B cell (primary cell): Measurements from ENCODE around the gene KRT74. TPM values are rescaled to one million over a fixed set of nuclear protein-coding genes. Genes with fewer than 3 reads are reported as not detected.

ENCODE experiments used
- ATAC-seq: fragments of 200-7000 bp; cut with Tn5 transposase; one replicate; pipeline ENCODE4 v1.10.0; 2021; ENCODE audit warnings: low read depth, mild to moderate bottlenecking, moderate number of reproducible peaks, moderate library complexity
- CTCF ChIA-PET: fragments of 350-600 bp; sonication (Branson Sonifier 250); formaldehyde crosslinking; loops from one replicate; lab custom pipeline; 2021; ENCODE audit warnings: antibody characterized with exemption, inconsistent platforms; lab: Charles Lee
- POLR2A ChIA-PET: fragments of 350-600 bp; sonication (Branson Sonifier 250); formaldehyde crosslinking; loops from one replicate; lab custom pipeline; 2021; ENCODE audit warnings: antibody characterized with exemption; lab: Charles Lee
- DNase-seq: peaks from one replicate; pipeline ENCODE4 v3.0.0; 2013
- H2AFZ ChIP-seq: 2 replicates; pipeline ENCODE4 v1.6.1; 2012; ENCODE audit warnings: mild to moderate bottlenecking, low read depth, low read length; ENCODE audit not compliant: insufficient read depth, poor library complexity, severe bottlenecking
- H3K27ac ChIP-seq, 2 donors: 1 replicate in 1 of 2; 2 replicates in 1 of 2; pipeline ENCODE4 v1.5.1; 2012 to 2013; ENCODE audit warnings: low read length in 2 of 2, mild to moderate bottlenecking in 2 of 2, moderate library complexity in 1 of 2
- H3K27me3 ChIP-seq, 4 experiments: fragments of 200-600 bp in 1 of 4; sonication (generic) in 1 of 4; replicated peaks in 1 of 4; 1 replicate in 2 of 4; 2 replicates in 2 of 4; pipeline versions ENCODE4 v1.6.1 to v1.7.0; 2013 to 2016; ENCODE audit warnings: low read length in 3 of 4, mild to moderate bottlenecking in 2 of 4, mixed read lengths in 1 of 4, moderate library complexity in 1 of 4; ENCODE audit not compliant: insufficient read depth in 4 of 4, control insufficient read depth in 3 of 4; ENCODE audit errors: control extremely low read depth in 1 of 4
- H3K36me3 ChIP-seq, 2 experiments: replicated peaks in 1 of 2; 1 replicate in 1 of 2; 2 replicates in 1 of 2; pipeline versions ENCODE4 v1.6.1 to v1.7.1; 2013; ENCODE audit warnings: low read length in 1 of 2; ENCODE audit not compliant: insufficient read depth in 2 of 2, control insufficient read depth in 1 of 2; ENCODE audit errors: control extremely low read depth in 1 of 2, extremely low read depth in 1 of 2
- H3K4me1 ChIP-seq, 2 donors: fragments of 200-600 bp in 1 of 2; sonication (generic) in 1 of 2; 1 replicate in 1 of 2; 2 replicates in 1 of 2; pipeline versions ENCODE4 v1.5.1 to v1.6.1; 2013 to 2017; ENCODE audit warnings: low read length in 2 of 2; ENCODE audit not compliant: control insufficient read depth in 2 of 2, insufficient read depth in 2 of 2
- H3K4me2 ChIP-seq: replicated peaks from 2 replicates; pipeline ENCODE3; 2012; ENCODE audit warnings: mild to moderate bottlenecking, low read depth, low read length; ENCODE audit not compliant: poor library complexity, severe bottlenecking
- H3K4me3 ChIP-seq, 5 experiments: fragments of 200-600 bp in 1 of 5; sonication (generic) in 1 of 5; 1 replicate in 3 of 5; 2 replicates in 2 of 5; pipeline versions ENCODE4 v1.5.1 to v1.7.0; 2011 to 2016; ENCODE audit warnings: low read length in 4 of 5, mild to moderate bottlenecking in 4 of 5, low read depth in 2 of 5, control low read depth in 1 of 5, moderate library complexity in 1 of 5; ENCODE audit not compliant: insufficient read depth in 1 of 5; ENCODE audit errors: control extremely low read depth in 1 of 5, extremely low read depth in 1 of 5
- H3K79me2 ChIP-seq: fragments of 200-600 bp; sonication (generic); one replicate; pipeline ENCODE4 v1.6.0; 2016; ENCODE audit warnings: low read length; ENCODE audit not compliant: control insufficient read depth, insufficient read depth
- H3K9ac ChIP-seq: fragments of 200-600 bp; sonication (generic); 2 replicates; pipeline ENCODE4 v1.6.1; 2017; ENCODE audit warnings: mild to moderate bottlenecking, low read length, moderate library complexity
- H3K9me3 ChIP-seq, 3 donors: one replicate each; pipeline versions ENCODE4 v1.6.1 to v1.7.1; 2013; ENCODE audit warnings: low read length in 2 of 3; ENCODE audit not compliant: control insufficient read depth in 2 of 3, insufficient read depth in 1 of 3; ENCODE audit errors: control extremely low read depth in 1 of 3
- H4K20me1 ChIP-seq: 2 replicates; pipeline ENCODE4 v1.6.0; 2012; ENCODE audit warnings: mild to moderate bottlenecking, low read length; ENCODE audit not compliant: insufficient read depth, control insufficient read depth, poor library complexity, severe bottlenecking
- H3K27ac Mint-ChIP-seq: one replicate; pipeline ENCODE4 v1.8.0; 2021; ENCODE audit warnings: mixed read lengths
- H3K27me3 Mint-ChIP-seq: one replicate; pipeline ENCODE4 v1.8.0; 2021; ENCODE audit warnings: mixed read lengths
- H3K4me1 Mint-ChIP-seq: one replicate; pipeline ENCODE4 v1.8.0; 2021; ENCODE audit warnings: mixed read lengths
- H3K4me3 Mint-ChIP-seq: one replicate; pipeline ENCODE4 v1.8.0; 2021; ENCODE audit warnings: mixed read lengths
- H3K9me3 Mint-ChIP-seq: one replicate; pipeline ENCODE4 v1.8.0; 2022; ENCODE audit warnings: mixed read lengths; ENCODE audit not compliant: insufficient read depth
- CTCF ChIP-seq: fragments of 200-600 bp; IDR thresholded peaks from one replicate; pipeline ENCODE4 v1.8.0; 2022; ENCODE audit warnings: antibody characterized with exemption, mild to moderate bottlenecking
- EZH2 ChIP-seq: IDR thresholded peaks from 2 replicates; pipeline ENCODE4 v1.6.1; 2012; ENCODE audit warnings: borderline replicate concordance, low read depth, mild to moderate bottlenecking, moderate library complexity, low read length; ENCODE audit not compliant: insufficient read depth, poor library complexity, severe bottlenecking
- WGBS: methylation state at CpG from one replicate; pipeline ENCODE4 v1.1.5; 2013; ENCODE audit warnings: missing lambda C conversion rate; ENCODE audit not compliant: insufficient coverage; 5-methylcytosine and 5-hydroxymethylcytosine counted together
- intact Hi-C: fragments of 100-400 bp; cut with micrococcal nuclease; formaldehyde crosslinking; loops from one replicate; pipeline ENCODE4 v1.10.0; 2022
- polyA plus RNA-seq: library from polyadenylated mRNA; depleted of rRNA; stranded (reverse); fragments of >200 nt; gene quantifications from 2 replicates; pipeline ENCODE4 v1.2.3, GENCODE V29; 2012
- total RNA-seq, 2 donors: library from RNA; stranded (reverse); fragments of 120-200 nt in 1 of 2; gene quantifications; 1 replicate in 1 of 2; 2 replicates in 1 of 2; pipeline versions ENCODE4 v1.2.3 to v1.2.4, GENCODE V29; 2013 to 2022

The KRT74 gene
- total and polyA plus RNA-seq, 2 donors (not counting 1 experiment from before 2014, with no cell fraction given): not detected

- no peak overlapping the region for H3K27ac ChIP-seq
Measured at GRCh38 chr12:52557476-52557875, 16.2 kb downstream of the KRT74 start.

GRCh38 chr12:52555577-52555976, 18.1 kb downstream of the KRT74 start:
- H3K4me1 Mint-ChIP-seq: no peaks in the 10 kb centered on the region
- peaks cover 15% of the 10 kb centered on the region for H3K27me3 Mint-ChIP-seq
- H3K27ac ChIP-seq: no peak overlapping the region
- H2AFZ ChIP-seq: no peak overlapping the region
- no peaks in the 10 kb centered on the region for H4K20me1 ChIP-seq
- H3K9me3 ChIP-seq: no peaks in the 10 kb centered on the region
- POLR2A ChIA-PET: no interaction called here
- H3K4me1 ChIP-seq: no peaks in the 10 kb centered on the region
- no peaks in the 10 kb centered on the region for H3K36me3 ChIP-seq
- H3K4me3 Mint-ChIP-seq: no peak overlapping the region
- intact Hi-C loops: no loop called here
- no peak overlapping the region for H3K27ac Mint-ChIP-seq
- no peaks in the 10 kb centered on the region for H3K9me3 Mint-ChIP-seq
- no peak for ATAC-seq
- CTCF ChIA-PET: no interaction called here
- no peak for DNase-seq
- H3K79me2 ChIP-seq: no peaks in the 10 kb centered on the region
- H3K9ac ChIP-seq: no peak overlapping the region
- whole genome bisulfite sequencing: 73% methylated on average over 5 of the region's 6 CpGs
- TF ChIP-seq EZH2 (no peak), CTCF (no peak)
- H3K4me2 ChIP-seq: no peak overlapping the region
- H3K27me3 ChIP-seq: peaks cover 0 to 6% (median 0%) of the 10 kb centered on the region in 4 experiments
- no peak overlapping the region for H3K4me3 ChIP-seq

More at GRCh38 chr12:52557476-52557875, 16.2 kb downstream of the KRT74 start:
- Histone ChIP-seq H3K36me3 (no peaks in the 10 kb centered on the region), H3K4me1 (no peaks in the 10 kb centered on the region), H3K79me2 (no peaks in the 10 kb centered on the region), H3K4me3 (no peak overlapping the region), H3K9me3 (no peaks in the 10 kb centered on the region), H2AFZ (no peak overlapping the region), H3K4me2 (no peak overlapping the region), H4K20me1 (no peaks in the 10 kb centered on the region), H3K9ac (no peak overlapping the region), H3K27me3 (peaks cover 0 to 8% (median 0%) of the 10 kb centered on the region in 4 experiments)
- no peak for TF ChIP-seq EZH2
- TF ChIP-seq CTCF: no peak
- ATAC-seq (no peak), DNase-seq (no peak)
- Mint-ChIP-seq H3K27me3 (peaks cover 21% of the 10 kb centered on the region), H3K4me1 (no peaks in the 10 kb centered on the region), H3K4me3 (no peak overlapping the region), H3K27ac (no peak overlapping the region), H3K9me3 (no peaks in the 10 kb centered on the region)
- intact Hi-C loops: no loop called here
- WGBS: no CpG with 5 or more reads among the region's 2 CpGs
- ChIA-PET POLR2A (no interaction called here), CTCF (no interaction called here)
